Activated T-cell treated with anti-CD3 and anti-CD28 coated beads for 24 hours (primary cell): Measurements from ENCODE around the gene LMO3.

ENCODE experiments used
- DNase-seq: peaks from one replicate; pipeline ENCODE4 v3.0.0-alpha.2; 2020; ENCODE audit warnings: low read depth

The LMO3 gene

DNA sequence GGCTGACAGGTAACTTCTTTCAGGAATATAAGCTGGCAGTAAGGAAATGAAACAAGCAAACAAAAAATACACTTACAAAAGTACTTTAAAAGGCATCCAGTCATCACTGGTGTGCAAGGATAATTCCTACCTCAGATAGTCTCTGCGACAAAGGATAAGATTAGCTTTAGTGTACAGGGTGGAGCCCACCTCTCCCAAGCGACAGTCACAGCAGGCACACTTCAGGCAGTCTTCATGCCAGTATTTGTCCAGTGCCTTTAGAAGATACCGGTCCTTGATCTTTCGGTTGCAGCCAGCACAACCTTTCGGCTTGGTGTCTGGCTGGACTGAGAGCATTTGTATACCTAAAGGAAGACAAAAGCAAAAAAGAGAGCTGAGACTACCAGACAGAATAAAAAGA, 5.4 kb downstream of the LMO3 start:
- no peak for DNase-seq

DNA sequence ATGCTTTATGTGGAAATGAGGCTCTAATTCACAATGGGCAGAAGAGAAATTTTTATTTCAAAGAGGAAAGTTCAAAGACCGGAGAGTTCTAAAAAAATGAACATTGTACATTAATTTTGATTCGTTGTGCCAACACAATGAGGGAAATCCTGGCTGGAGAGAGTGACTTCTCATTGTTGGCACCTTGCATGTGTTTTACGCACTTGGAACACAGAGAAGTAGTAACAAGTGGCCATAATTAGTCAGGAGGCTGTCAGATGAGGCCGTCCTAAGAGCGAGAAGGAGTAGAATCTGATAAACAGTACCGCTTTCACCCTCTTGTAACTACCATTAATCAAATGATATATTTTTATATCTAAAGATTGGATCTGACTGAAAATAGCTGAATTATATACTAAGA, 6.9 kb downstream of the LMO3 start:
- no peak for DNase-seq

DNA sequence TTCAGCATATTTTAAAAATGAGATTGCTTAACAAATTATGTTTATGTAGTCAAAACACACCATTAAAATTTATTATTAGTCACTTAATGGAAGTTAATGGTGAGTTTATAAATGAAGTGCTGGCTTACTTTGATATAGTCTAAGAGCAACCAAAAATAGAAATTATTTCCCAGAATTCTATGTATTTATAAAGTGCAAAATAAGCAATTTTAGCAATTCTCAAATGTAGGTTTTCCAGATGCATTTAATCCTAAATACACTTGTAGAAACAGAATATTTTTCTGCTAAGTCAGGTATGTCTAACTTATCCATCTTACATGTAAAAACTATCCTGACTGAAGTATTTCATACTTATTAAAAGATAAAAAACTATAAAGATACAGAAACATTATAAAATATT, 11.2 kb downstream of the LMO3 start:
- DNase-seq = no peak

DNA sequence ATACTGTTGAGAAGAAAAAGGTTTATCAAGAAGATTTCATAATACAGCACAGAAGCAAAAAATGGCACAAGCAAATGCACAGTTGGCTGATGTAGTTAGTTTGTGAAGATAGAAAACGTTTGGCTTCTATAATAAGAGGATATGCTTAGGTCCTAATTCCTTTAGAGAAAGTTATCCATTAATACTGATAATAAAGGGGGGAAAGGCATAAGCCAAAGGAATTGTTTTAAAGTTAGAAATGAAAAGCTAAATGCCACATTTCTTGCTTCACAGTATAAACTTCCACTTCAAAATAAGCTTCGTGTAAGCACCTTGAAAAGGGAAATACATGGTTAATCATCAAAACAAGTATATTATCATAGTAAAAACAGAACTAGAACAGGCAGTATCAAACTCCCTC, 12.4 kb downstream of the LMO3 start:
- no peak for DNase-seq

DNA sequence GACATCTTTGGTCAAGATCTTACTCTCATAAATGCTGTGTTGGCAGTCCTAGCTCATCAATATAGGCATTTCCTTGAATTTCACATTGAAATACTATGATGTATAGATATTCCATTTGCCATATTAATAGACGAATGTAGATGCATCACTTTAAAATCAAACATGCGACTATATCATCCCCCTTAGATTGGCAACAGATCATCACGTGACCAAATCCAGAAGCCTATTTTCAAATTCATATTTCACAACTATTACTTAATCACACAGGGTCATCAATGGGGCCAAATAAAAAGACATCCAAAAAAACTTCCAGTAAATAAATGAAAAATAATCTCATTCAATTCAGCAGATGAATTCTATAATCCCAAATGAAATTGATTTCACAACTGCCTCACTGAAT, 15.3 kb downstream of the LMO3 start:
- no peak for DNase-seq

DNA sequence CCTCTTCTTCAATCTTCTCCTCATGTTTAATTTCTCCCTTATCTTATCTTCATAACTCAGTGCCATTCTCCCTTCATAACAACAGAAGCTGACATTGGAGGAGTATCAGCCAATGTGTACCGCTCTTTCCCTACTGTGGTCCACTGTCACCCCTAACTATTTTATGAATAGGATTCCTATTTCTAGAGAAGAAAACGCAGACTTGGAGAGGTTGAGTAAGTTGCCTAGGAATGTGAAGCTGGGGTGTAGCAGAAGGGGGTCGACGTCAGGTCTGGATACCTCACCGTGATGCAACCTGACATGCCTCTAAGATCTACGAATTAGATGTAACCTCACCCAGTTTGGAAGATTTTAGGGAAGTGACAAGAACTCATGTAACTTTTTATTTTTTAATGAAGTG, 17.1 kb downstream of the LMO3 start:
- no peak for DNase-seq

DNA sequence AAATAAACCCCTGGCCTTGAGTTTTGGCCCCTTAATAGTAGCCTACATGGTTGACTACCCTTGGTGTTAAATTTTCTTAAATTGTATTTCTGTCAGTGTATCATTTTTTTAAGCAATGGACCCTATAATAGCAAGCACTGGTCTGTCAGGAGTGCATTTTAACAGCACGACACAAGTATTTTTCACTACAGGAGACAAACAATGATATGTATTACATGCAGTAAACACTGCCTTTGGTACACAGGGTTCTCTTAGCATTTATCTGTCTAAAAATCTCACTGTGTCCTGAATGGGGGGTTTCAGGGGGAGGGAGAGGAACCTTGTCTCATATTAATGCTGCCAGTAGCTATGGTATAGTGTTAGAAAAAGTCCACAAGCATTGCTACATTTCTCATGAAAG, 18.4 kb downstream of the LMO3 start:
- no peak for DNase-seq

DNA sequence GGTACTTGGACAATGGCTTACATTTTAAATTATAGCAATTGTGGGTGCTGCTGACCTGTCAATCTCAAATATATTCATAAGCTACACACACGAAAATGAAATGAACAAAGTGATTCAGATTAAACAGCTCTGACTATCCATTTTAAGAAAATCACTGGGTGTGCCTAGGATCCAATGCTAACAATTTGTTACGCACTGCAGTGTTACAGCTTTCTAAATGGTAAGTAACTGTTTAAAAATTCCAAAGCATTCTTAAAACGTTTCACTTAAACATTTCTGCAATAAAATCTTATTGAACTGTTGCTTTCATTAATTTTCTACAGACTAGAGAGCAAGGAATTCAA, 18.9 kb downstream of the LMO3 start:
- no peak for DNase-seq

DNA sequence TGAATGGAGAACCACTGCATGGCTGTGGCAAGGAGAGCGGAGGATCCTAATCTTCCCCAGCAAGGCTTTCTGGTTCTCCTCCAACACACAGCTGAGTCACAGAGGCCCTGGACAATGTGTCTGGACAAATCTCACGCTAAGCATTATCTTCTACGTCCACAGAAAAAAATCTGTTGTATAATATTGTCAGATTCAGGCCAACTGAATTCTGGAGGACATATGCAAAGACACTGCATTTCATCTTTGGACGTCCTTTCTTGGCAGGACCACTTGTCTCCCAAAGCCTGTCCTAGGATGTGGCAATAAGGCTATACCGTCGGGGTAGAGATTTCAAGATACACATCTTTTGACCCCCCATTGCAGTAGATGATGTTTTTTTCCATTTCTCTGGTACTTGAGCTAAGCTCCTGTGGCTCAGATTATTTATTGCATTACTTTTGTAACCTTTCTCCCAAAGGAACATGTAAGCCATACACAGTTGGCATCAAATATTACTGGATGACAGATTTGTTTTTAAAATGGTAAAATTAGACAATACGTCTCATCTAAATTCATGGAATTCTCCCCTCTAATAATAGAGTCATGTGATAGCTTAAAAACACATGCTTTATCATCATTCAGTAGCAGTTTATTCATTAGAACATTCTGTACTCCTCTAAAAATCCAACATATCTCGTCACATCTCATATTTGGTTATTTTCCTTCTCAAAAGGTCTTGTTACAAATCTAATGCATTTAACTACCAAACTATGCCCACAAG, 19.4 kb downstream of the LMO3 start:
- DNase-seq = no peak

DNA sequence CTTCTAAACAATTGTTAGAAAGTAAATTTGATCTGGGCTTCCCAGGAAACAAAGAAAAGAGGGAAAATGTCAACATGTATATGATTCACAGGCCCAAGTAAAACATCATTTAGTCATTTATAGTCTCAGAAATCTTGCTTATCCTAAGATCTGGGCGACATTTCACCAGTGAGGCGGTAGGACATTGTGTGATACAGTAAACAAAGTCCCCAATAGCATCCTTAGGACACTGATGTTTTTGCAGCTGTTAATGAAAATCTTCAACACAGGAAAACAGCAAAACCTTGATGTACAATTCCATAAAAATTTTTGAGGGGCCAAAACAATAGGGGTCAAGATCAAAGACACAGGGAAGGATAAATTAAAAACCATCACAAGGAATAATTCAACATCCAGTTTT, 20.2 kb downstream of the LMO3 start:
- DNase-seq = no peak

DNA sequence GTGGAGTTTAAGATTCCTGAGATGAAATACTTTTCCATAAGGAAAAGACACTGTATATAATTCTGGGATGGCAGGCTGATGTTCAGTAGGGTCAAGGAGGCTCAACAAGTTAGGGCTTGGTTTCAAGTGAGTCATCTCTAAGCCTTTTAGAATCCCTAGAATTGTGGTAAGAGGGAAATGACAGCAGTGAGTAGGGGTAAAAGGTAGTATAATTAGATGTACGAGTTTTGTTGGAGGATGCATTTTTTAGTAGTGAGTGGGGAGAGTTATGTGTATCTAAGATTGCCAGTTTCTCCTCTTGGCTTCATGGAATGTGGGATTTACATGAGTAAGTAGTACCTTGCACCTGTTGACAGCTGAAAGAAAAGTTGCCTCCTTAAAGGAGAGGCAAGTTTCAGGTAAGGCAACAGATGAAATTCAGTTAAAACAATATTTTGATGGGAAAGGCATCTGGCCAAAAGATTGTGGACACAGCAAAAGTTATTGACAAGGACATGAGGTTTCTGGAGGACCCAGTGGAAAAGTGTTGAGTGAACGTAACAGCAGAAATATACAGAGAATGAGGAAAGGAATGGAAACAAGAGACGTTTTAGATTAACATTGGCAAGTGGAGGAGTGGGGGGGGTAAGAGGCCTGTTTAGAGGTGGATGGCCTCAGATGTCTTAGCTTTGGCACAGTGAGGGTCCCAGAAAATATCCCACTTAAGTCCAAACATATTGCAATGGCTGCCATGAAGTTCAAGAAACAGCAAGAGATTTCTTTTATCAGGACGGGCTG, 21.8 kb downstream of the LMO3 start:
- DNase-seq = no peak

DNA sequence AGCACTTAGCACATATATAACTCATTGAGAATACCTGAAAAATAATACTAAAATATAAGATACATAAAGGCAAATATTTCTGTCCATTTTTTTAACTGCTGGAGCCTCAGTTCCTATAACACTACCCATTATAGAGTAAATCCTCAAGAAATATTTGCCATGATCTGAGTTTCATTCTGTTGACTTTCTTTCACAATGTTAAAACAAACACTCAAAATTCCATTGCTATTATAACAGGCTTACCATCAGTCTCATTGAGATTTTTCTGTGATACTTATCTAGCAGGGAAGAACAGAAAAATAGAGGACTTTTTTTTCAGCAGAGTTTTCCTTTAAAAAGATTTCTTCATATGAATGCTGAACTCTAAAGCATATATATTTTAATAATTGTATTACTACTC, 24.5 kb downstream of the LMO3 start:
- DNase-seq = no peak

DNA sequence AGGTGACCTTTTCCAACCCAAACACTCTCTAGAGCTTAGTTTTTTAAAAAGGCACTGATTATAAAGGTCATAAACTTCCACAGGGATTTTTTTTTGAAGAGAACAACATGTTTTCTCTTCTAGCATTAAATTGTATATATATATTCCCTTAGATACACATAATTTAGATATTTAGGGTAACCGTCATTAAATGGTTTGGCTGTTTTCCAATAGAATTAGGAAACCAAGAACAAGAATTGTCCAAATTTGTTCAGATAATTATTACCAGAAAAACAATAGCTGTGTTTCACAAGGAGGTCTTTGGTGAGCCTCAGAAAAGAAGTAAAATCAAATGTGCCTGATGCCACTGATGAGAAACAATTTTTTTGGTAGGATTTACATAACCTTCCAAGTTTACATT, 26.9 kb downstream of the LMO3 start:
- DNase-seq = no peak

DNA sequence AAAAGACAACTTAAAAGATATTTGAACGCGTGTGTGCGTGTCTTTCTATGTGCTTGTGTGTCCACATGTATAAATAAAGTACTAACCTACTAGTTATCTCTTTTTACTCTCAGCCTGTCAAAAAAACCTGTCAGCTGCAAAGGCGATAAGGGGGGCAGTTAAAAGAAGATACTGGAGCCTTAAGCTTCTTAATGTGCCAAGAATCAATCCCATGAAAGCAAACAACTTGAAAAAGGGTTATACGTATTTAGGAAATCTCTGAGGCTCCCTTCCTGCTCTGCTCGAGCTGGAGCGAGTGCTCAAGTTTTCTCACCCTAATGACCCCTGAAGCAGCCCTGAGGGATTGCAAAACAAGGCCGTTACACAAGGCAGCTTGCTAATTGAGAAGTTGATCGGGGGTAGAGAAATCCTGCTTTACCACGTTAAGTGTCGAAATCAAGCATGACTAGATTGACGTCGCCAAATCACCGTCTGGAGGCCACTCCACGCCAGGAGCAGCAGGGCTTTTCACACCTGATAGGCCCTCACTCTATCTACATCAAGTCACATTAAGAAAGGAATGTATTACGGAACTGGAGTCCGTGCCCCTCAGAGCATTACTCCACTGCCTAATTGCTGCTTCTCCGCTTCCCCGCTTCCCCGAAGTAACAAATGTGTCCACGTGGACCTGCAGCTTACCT, 32.4 kb downstream of the LMO3 start:
- DNase-seq = no peak

DNA sequence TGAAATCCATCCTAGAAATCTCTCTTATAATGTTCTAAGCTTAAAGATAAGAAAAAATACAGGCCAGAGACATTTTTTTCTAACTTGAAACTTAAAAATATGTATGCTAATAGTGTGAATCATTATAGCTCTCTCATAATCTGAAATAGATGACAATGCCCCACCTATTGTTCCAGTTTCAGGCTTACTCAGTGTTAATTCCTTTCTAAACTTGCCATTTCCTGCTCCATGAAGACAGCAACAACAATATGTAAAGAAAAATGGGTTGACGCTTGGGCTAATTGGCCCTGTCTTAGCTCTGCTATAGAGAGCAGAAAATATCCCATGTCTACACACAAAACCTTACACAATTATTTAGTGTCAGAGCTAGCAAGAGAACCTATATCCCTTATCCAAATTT, 37.1 kb downstream of the LMO3 start:
- DNase-seq = no peak

DNA sequence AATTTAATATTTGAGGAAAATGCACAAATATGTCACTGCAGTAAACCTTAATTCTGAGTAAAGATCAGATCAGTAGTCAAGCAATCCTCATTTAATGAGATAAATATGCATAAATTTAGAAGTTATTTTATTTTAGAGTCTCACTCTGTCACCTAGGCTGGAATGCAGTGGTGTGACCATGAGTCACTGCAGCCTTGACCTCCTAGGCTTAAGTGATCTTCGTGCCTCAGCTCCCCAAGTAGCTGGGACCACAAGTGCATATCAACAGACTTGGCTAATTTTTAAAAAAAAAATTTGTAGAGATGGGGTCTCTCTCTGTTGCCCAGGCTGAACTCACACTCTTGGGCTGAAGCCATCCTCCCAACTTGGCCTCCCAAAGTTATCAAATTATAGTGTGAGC, 41.3 kb downstream of the LMO3 start:
- DNase-seq = no peak

DNA sequence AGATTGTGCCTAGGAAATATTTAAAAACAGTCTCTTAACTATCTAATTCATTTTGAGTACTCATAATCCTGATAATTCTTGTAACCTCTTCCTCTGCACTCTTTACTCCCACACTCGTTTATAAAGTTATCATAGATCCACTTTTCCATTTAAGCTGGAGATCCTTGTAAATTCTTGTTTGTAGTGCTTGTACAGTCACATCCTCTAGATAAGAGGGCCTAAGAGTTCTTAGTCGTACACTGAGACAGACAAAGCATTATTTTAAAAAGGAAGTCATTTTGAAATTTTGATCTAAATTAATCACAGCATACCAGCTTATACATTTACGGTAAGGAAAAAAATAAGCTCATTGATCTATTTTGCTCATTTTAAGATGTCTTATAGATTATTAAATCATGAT, 42.5 kb downstream of the LMO3 start:
- no peak for DNase-seq

DNA sequence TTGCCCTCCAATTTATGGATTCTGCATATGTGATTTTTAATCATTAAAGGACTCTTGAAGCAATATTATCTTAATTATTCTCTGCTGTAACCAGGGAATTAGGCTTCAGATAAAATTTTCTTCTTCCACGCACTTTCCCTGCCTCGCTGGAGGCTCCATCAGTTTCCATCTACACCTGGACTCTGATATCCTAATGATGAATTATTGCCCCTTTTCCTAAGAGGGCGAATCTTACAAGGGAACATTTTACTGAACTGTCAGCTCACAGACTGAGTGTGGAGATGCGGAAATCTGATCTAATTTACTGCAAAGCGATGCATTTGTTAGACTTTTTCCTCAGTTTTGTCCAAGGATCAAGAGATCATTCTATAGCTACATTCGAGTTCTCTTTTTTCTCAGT, 43.0 kb downstream of the LMO3 start:
- DNase-seq = no peak

DNA sequence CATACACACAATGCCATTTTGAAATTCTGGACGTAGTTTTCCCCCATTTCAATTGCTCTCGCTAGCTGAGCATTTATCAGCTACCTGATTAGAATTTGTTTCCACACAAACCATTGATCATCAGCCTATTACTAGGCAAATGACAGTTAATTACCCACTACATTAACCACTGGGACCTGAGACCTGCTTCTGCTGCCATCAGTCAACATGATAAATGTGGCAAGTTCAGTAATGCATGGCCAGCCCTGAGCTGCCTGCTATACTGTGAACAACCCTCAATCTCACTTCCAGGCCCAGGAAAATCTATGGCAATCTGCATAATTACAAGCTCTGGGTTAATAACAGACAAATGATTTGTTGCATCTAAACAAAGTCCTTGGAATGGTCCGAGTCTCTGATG, 43.5 kb downstream of the LMO3 start:
- no peak for DNase-seq

DNA sequence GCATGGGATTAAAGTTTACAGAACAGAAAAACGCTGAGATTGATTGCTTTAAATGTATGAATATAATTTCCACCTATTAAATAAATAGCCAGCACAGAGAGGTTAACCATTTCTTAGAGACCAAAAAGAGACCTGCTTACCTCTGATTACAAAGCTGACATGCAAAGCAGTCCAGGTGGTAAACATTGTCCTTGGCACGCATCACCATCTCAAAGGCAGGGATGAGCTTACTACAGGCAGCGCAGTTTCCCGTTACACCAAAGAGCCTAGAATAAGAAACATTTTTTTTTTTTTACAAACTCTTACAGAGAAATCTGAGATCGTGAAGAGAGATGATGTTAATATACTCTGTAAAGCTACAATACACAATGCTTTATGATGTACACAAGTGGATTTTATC, 45.7 kb downstream of the LMO3 start:
- DNase-seq = no peak

DNA sequence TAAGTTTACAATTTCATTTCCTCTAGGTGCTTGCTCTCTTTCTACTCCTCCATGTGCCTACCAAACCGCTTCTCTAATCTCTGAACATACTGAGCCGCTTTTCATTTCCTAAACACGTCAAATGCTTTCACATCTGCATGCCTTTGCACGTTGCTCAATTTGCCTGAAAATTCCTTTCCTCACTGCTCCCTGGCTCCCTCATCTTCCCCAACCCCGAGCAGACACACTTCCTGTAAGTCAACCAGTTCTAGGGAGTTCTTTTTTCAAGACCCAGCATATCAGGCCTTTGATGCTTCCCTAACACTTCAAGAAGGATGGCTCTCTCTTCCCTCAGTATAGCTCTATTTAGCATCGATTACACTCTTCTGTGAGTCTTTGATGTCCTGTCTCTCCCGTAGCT, 50.3 kb downstream of the LMO3 start:
- DNase-seq = no peak

DNA sequence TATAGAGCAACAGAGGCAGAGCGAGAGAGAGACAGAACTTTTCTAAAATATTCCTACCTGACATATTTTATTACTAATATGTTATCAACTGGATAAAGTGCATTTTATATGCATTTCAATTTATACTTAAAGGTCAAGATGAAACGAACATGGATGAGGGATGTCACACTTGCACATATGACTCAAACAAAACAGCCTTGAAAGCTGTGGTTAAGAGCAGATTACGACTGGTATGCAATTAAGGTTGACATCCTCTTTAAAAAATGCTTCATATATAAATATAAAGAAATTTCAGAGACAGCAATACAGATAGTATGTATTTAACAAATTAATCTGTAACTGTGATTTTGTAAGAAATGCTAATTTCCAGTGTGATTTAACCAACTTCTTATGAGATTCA, 52.5 kb downstream of the LMO3 start:
- no peak for DNase-seq

DNA sequence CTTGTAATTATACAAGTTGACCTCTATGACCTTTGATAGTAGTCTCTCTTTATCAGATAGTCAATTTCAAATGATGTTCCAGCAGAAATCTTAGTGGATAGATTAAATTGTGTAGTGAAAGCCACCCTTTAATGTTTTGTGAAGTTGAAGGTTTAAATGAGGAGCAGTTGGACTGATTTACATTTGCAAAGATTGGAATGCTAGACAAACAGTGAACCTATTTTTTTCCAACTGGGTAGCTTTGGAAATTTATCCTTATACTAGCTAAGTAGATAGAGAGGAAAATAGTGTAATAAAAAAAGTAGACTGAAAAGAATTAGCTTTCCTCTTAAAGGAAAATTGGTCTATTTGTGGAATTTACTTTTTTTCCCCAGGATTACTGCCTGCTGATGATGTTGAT, 53.7 kb downstream of the LMO3 start:
- no peak for DNase-seq

DNA sequence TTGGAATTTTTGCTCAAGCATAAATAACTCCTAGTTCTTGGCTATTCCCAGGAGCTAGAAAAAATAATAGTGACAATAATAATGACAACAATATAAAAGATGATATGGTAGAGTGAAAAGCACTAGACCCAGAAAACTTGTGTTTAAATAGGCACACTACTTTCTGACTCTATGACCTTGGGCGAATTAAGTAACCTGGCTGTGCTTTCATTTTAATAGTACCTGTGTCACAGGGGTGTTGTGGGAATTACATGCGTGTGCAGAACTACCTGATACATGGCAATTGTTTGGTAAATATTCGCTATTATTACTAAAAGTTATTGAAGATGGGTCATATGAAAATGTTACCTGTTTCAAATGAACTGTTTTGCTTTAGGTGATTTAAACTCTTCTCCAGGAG, 60.1 kb downstream of the LMO3 start:
- no peak for DNase-seq
